ENCODE measurements around the gene KLHL30. TPM values are rescaled to one million over a fixed set of nuclear protein-coding genes. Genes with fewer than 3 reads are reported as not detected.

KLHL30 gene, protein sequence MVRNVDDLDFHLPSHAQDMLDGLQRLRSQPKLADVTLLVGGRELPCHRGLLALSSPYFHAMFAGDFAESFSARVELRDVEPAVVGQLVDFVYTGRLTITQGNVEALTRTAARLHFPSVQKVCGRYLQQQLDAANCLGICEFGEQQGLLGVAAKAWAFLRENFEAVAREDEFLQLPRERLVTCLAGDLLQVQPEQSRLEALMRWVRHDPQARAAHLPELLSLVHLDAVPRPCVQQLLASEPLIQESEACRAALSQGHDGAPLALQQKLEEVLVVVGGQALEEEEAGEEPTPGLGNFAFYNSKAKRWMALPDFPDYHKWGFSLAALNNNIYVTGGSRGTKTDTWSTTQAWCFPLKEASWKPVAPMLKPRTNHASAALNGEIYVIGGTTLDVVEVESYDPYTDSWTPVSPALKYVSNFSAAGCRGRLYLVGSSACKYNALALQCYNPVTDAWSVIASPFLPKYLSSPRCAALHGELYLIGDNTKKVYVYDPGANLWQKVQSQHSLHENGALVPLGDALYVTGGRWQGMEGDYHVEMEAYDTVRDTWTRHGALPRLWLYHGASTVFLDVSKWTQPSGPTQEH
- total RNA-seq, result not detected in 2 replicates

GRCh38 chr2:238138331-238139195 is at the start of gene KLHL30:
Gene KLHL30 (plus strand): TSS chr2:238138668. CDS start chr2:238140755, 2,087 bp downstream.

DNA sequence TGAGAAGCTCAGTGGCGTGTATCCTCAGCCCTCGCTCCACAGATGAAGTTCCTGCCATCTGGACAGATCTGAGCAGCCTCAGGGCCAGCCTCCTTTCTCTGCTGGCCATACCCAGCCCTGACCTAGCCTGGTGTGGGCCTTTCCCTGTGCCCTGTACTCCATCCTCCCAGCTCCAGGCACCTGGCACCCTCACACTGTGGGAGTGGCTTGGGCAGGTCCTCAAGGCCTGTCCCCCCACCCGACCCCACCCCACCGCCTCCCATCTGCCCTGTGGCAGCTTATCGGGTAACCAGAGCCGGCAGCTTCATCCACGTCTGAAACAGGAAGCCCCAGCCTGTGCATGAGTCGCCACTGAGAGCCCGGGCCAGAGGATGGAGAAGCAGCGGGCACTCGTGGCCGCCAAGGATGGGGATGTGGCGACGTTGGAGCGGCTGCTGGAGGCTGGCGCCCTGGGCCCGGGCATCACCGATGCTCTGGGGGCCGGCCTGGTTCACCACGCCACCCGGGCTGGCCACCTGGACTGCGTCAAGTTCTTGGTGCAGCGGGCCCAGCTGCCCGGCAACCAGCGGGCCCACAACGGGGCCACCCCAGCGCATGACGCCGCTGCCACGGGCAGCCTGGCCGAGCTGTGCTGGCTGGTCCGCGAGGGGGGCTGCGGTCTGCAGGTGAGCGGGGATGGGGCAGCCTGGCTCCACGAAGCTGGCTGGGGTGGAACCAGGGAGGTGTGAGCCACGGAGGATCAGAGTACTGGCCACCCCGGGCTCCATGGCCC is 38.2 kb upstream of the KLHL30 start, which contains the start of gene ESPNL:
Gene ESPNL (plus strand): TSS at position 292 of the 772 bp plus-strand sequence. CDS start 80 bp downstream, at position 372.

GRCh38 chr2:238158509-238159070 is 20.1 kb downstream of the KLHL30 start, which contains the start of gene ERFE:
Gene ERFE (plus strand): TSS chr2:238158970. CDS start chr2:238159008, 38 bp downstream.

Other genes with a start within 250 kb of the KLHL30 start
- gene UBE2F, start 171.7 kb upstream of the KLHL30 start, total RNA-seq, result 93.4 and 155 TPM in 2 replicates
- 10.4 and 17.0 TPM in 2 replicates for gene SCLY, start 77.7 kb upstream of the KLHL30 start, total RNA-seq
- 13.5 and 25.3 TPM in 2 replicates for gene ESPNL, start 38.3 kb upstream of the KLHL30 start, total RNA-seq
- gene ERFE, start 20.3 kb downstream of the KLHL30 start, total RNA-seq, result 0.58 and 0.71 TPM in 2 replicates
- 18.3 and 20.2 TPM in 2 replicates for gene ILKAP, start 65.0 kb downstream of the KLHL30 start, total RNA-seq
- 2.7 and 5.8 TPM in 2 replicates for gene HES6, start 101.4 kb downstream of the KLHL30 start, total RNA-seq
- gene PER2, start 149.9 kb downstream of the KLHL30 start, total RNA-seq, result 2.7 and 4.0 TPM in 2 replicates
- gene TRAF3IP1, start 181.8 kb downstream of the KLHL30 start, total RNA-seq, result 6.2 and 13.5 TPM in 2 replicates